GM20000 (cell line): ENCODE results near the gene ATP1A4.

Experiments used
- DNase-seq: peaks from one replicate; pipeline ENCODE4 v3.0.0; 2012; ENCODE audit warnings: low spot score
- CTCF ChIP-seq: IDR thresholded peaks from 2 replicates; pipeline ENCODE4 v1.5.1; 2012; ENCODE audit warnings: mild to moderate bottlenecking, control low read depth; ENCODE audit errors: extremely low read depth, missing control alignments

The ATP1A4 gene

GRCh38 chr1:160209321-160210046, 58.1 kb downstream of the ATP1A4 start:
- no peak for DNase-seq
- TF ChIP-seq CTCF: no peak

DNA sequence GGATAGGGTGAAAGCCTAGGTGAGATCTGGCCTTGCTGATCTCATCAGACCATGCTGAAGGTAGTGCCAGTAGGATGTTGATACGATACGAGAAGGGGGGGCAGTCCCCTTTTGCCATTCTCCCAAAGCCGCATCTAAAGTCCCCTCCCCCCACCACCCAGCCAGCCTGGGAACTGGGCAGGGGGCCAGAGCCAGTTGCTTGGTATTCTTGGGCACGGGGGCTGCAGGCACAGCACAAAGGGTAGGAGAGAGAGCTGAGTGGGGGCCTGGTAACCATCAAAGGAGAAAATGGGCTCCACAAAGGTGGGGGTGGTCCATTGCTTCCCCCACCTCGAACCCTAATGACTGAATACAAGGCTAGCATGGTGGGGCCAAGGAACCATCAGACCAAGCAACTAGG, 59.2 kb downstream of the ATP1A4 start:
- no peak for DNase-seq
- no peak for TF ChIP-seq CTCF

- DNase-seq: no peak
- no peak for TF ChIP-seq CTCF
These were observed 59.8 kb downstream of the ATP1A4 start for GRCh38 chr1:160211046-160211790.

DNA sequence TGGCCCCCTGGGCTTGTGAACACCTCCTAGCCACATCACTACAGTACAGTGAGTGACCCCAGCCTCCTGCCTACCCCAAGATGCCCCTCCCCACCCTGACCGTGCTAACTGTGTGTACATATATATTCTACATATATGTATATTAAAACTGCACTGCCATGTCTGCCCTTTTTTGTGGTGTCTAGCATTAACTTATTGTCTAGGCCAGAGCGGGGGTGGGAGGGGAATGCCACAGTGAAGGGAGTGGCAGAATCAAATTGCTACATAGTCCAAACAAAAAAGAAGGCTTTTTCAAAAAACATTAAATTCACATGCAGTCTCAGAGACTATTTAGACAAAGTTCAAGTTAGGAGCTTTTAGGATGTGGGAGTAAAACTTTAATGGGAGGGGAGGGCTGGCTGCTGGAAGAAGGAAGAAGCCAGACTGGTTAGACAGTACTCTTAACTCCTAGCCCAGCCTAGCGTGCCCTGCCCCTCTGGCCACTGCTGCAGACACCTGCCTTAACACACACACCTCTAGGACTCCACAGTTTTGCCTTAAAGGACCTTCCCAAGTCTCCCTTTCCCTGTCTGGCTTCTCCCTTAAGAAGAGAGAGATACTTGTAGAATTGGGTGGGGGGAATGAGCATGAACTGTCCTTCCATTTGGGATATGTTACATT, 63.2 kb downstream of the ATP1A4 start:
- no peak for TF ChIP-seq CTCF
- no peak for DNase-seq

DNA sequence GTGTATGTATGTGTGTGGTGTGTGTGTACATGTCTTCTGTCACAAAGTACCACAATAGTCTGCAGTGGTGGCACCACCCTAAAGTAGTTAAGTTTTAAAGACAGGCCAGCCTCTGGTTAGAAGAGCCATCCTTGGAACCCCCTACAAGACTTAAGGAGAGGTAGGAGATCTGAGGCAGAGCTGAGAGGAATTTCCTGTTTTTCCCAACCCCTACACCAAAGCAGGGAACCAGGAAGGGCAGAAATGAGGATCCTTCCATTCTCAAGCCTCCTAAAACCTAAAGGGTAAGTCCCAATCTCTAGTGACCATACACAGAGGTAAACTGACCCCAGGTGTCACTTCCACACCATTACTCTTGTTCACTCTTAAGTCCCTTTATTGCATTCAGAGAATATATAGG, 64.9 kb downstream of the ATP1A4 start:
- TF ChIP-seq CTCF: no peak
- DNase-seq: no peak

DNA sequence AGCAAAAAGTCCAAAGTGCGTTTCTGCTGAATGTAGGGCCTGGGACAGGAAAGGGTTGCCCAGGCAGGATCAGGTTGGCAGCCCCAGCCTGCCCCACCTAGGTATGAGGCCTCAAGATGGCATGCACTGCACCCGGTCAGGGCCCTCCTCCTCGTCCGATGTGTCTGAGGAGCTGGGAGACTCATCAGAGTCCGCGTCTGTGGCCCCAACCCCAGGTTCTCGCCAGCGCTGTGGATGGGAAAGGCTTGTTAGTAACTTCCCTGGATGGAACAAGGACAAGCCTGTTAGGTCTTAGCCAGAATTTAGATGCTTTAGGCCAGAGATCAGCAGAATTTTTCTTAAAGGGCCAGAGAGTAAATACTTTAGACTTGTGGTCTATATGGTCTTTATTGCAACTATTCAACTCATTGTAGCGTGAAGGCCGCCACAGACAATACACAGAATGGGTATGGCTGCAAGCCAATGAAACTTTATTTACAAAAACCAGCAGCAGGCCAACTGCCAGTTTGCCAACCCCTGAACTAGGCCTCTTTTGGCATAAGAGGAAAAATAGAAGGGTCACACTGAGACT, 66.2 kb downstream of the ATP1A4 start:
- DNase-seq: no peak
- no peak for TF ChIP-seq CTCF
